Measurements from ENCODE around the gene UBA6.

UBA6 gene

DNA sequence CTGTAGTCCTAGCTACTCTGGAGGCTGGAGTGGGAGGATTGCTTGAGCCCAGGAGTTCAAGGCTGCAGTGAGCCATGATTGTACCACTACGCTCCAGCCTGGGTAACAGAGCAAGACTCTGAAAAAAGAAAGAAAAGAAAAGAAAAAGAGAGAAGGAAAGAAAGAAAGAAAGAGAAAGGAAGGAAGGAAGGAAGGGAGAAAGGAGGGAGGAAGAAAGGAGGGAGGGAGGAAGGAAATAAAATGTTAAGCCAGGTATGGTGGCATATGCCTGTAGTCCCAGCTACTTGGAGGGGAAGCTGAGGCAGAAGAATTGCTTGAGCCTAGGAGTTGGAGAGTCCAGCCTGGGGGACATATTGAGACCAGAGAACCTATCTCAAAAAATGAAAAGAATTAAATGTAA lies 130.4 kb downstream of the UBA6 start:
- Histone ChIP-seq H3K4me2 (no peak overlapping the region), H3K36me3 (ENCODE audit: insufficient read depth) (no peaks in the 10 kb centered on the region), H3K4me1 (ENCODE audit: low read depth, poor library complexity, severe bottlenecking) (no peaks in the 10 kb centered on the region), H2AFZ (ENCODE audit: low read depth) (no peak overlapping the region), H4K20me1 (ENCODE audit: insufficient read depth) (no peaks in the 10 kb centered on the region), H3K27ac (no peak overlapping the region), H3K27me3 (ENCODE audit: insufficient read depth, low read depth) (no peaks in the 10 kb centered on the region), H3K4me3 (IDR thresholded peaks at IDR 0.05; ENCODE audit: insufficient read depth, low read depth, low read length) (no peak overlapping the region), H3K79me2 (ENCODE audit: insufficient read depth, low read depth) (no peaks in the 10 kb centered on the region), H3K9ac (no peak overlapping the region)
- TF ChIP-seq, protein P1, sequence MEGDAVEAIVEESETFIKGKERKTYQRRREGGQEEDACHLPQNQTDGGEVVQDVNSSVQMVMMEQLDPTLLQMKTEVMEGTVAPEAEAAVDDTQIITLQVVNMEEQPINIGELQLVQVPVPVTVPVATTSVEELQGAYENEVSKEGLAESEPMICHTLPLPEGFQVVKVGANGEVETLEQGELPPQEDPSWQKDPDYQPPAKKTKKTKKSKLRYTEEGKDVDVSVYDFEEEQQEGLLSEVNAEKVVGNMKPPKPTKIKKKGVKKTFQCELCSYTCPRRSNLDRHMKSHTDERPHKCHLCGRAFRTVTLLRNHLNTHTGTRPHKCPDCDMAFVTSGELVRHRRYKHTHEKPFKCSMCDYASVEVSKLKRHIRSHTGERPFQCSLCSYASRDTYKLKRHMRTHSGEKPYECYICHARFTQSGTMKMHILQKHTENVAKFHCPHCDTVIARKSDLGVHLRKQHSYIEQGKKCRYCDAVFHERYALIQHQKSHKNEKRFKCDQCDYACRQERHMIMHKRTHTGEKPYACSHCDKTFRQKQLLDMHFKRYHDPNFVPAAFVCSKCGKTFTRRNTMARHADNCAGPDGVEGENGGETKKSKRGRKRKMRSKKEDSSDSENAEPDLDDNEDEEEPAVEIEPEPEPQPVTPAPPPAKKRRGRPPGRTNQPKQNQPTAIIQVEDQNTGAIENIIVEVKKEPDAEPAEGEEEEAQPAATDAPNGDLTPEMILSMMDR (conservative IDR thresholded peaks at IDR 0.05; ENCODE audit: low read depth, low read length), result no peak

DNA sequence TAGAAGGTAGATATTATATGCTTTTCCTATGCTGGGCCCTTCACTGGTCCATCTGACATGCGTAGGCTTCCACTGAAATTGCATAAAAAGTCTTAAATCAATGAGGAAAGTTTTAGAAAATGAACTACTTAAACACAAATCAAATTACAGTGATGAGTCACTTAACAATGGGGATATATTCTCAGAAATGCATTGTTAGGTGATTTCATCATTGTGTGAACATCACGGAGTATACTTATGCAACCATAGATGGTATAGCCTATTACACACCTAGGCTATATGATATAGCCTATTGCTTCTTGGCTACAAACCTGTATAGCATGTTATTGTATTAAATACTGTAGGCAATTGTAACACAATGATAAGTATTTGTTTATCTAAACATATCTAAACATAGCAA lies 132.1 kb downstream of the UBA6 start:
- H3K27me3 ChIP-seq (ENCODE audit: insufficient read depth, low read depth), result no peaks in the 10 kb centered on the region
- H3K9ac ChIP-seq, result no peak overlapping the region
- TF ChIP-seq, protein P1 (conservative IDR thresholded peaks at IDR 0.05; ENCODE audit: low read depth, low read length), result no peak
- H4K20me1 ChIP-seq (ENCODE audit: insufficient read depth), result no peaks in the 10 kb centered on the region
- no peak overlapping the region for H3K4me2 ChIP-seq
- no peaks in the 10 kb centered on the region for H3K4me1 ChIP-seq (ENCODE audit: low read depth, poor library complexity, severe bottlenecking)
- H3K79me2 ChIP-seq (ENCODE audit: insufficient read depth, low read depth), result no peaks in the 10 kb centered on the region
- no peak overlapping the region for H3K27ac ChIP-seq
- no peak overlapping the region for H3K4me3 ChIP-seq (IDR thresholded peaks at IDR 0.05; ENCODE audit: insufficient read depth, low read depth, low read length)
- no peaks in the 10 kb centered on the region for H3K36me3 ChIP-seq (ENCODE audit: insufficient read depth)
- H2AFZ ChIP-seq (ENCODE audit: low read depth), result no peak overlapping the region

DNA sequence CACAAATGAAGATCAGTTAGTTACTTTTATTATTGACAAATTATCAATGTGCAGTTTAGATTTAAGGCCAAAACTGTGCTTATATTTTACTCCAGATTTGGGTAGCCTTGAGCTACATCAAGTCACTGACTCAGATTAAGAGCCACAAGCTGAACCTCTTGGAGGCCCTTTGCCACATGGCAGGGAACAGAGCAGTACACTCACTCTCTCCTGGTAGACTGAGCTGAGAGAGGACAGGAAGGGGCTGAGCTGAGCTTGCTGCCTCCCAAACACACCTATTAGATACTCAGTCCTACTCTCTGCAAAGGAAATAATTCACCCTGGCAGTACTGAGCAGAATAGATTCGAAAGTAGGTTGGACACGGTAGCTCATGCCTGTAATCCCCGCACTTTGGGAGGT lies 134.6 kb downstream of the UBA6 start:
- Histone ChIP-seq H3K4me2 (no peak overlapping the region), H2AFZ (ENCODE audit: low read depth) (no peak overlapping the region), H3K79me2 (ENCODE audit: insufficient read depth, low read depth) (no peaks in the 10 kb centered on the region), H3K27ac (no peak overlapping the region), H3K27me3 (ENCODE audit: insufficient read depth, low read depth) (no peaks in the 10 kb centered on the region), H3K4me3 (IDR thresholded peaks at IDR 0.05; ENCODE audit: insufficient read depth, low read depth, low read length) (no peak overlapping the region), H3K9ac (no peak overlapping the region), H3K4me1 (ENCODE audit: low read depth, poor library complexity, severe bottlenecking) (no peaks in the 10 kb centered on the region), H3K36me3 (ENCODE audit: insufficient read depth) (no peaks in the 10 kb centered on the region), H4K20me1 (ENCODE audit: insufficient read depth) (no peaks in the 10 kb centered on the region)
- TF ChIP-seq, protein P1 (conservative IDR thresholded peaks at IDR 0.05; ENCODE audit: low read depth, low read length), result no peak

DNA sequence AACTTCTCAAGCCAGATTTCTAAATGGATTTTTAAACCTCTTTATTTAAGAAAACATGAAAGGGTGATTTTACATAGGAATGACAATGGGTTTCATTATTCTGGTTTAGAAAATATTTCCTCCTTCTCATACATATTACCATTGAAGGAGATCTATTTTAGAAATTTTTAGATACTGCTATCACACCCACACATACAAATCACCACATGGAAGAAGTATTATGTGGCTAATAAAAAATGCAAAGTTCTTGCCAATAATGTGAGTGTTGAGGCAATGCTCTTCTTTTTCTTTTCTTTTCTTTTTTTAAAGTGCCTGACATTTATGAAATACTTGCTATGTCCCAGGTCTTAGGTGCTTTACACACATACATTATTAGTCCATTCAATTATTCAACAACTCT lies 135.7 kb downstream of the UBA6 start:
- H3K27ac ChIP-seq, result no peak overlapping the region

More for the DNA sequence above, 135.7 kb downstream of the UBA6 start:
- Histone ChIP-seq H4K20me1 (ENCODE audit: insufficient read depth) (no peaks in the 10 kb centered on the region), H3K4me3 (IDR thresholded peaks at IDR 0.05; ENCODE audit: insufficient read depth, low read depth, low read length) (no peak overlapping the region), H3K4me2 (no peak overlapping the region), H2AFZ (ENCODE audit: low read depth) (no peak overlapping the region), H3K79me2 (ENCODE audit: insufficient read depth, low read depth) (no peaks in the 10 kb centered on the region), H3K9ac (no peak overlapping the region), H3K36me3 (ENCODE audit: insufficient read depth) (no peaks in the 10 kb centered on the region), H3K4me1 (ENCODE audit: low read depth, poor library complexity, severe bottlenecking) (no peaks in the 10 kb centered on the region), H3K27me3 (ENCODE audit: insufficient read depth, low read depth) (no peaks in the 10 kb centered on the region)
- TF ChIP-seq, protein P1 (conservative IDR thresholded peaks at IDR 0.05; ENCODE audit: low read depth, low read length), result no peak

Measured in KMS-11 (cell line).